NCI-H510A (cell line): Measurements from ENCODE around the gene WSCD2.

Experiments used
- DNase-seq: peaks from one replicate; lab custom pipeline; 2025; lab: John Stamatoyannopoulos, UW

WSCD2 gene

DNA sequence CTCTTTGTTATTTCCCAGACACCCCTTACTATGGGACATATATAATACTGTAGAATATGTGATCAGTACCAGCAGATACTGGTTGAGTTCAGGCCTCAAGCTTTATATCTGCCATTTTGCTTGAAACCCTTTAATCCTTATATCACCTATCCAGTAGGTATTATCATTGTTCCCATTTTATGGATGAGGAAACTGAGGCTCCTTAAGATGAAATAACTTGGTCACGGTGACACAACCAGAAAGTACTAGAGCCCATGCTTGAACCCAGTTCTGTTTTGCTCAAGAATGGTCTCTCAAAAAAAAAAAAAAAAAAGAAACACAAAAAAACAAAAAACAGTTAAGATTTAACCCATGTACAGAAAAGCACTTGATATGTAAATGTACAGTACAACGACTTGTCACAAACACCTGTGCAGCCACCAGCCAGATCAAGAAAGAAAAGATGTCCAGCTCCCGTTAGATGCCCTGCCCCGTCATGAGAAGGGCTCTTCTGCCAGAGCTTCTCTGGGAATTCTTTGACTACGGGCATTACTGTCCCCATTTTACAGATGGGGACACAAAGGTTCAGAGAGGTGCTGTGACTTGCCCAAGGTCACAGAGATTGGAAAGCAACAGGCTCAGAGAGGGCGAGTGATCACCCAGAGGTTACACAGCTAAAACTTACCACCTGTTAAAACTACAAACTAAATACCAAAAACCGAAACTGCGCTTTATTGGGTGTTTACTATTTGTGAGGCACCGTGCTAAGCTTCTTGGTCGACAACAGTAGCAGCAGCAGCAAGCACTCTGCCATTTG is 669 bp upstream of the WSCD2 start:
- no peak for DNase-seq

- DNase-seq, result no peak
These were observed 1.9 kb downstream of the WSCD2 start for GRCh38 chr12:108131035-108131434.

DNA sequence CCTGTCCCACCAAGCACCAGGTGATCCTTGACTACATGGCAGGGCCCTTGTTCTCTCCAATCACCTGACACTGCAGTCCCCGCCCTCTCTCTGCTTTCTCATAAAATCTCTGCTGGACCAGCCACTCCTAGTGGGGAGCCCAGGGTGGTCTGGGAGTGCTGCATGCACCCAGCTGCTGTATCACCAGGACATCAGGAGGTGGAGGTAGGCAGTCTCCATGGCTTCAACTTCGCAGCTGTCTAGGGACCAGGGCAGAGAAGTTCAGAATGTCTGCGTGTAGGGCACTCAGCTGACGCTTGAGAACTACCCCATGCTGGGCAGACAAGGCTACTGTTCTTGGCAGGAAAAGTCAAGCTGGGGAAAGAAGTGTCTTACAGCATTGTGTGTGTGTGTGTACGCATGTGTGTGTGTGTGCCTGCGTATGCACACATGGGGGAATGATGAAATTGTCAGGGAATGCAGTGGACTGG is 2.6 kb downstream of the WSCD2 start:
- no peak for DNase-seq

DNA sequence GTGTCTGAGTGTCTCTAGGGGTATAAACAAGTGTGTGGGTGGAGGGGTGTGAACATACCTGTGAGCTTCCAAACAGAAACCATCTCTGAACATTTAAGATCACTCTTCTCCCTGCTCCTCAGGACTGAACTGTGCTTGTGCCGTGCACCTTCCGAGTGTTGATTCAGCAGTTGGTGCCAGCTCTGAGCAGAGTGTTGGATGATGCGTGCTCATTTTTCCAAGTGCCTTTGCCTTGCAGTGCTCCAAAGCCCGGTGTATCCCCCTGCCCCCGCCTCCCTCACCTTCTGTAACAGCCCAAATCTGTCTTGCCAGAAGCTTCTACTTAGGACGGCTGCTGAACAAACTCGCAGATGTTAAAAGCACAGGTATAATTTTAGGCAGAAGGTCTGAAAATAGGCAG is 4.4 kb downstream of the WSCD2 start:
- DNase-seq, result no peak

GRCh38 chr12:108134744-108135143 is 5.7 kb downstream of the WSCD2 start:
- no peak for DNase-seq

- no peak for DNase-seq
These were observed 6.5 kb downstream of the WSCD2 start for GRCh38 chr12:108135627-108136026.

- DNase-seq, result no peak
These were observed 7.6 kb downstream of the WSCD2 start for GRCh38 chr12:108136697-108137096.

GRCh38 chr12:108139454-108139853 is 10.4 kb downstream of the WSCD2 start:
- no peak for DNase-seq

- no peak for DNase-seq
These were observed 11.4 kb downstream of the WSCD2 start for GRCh38 chr12:108140501-108140900.

DNA sequence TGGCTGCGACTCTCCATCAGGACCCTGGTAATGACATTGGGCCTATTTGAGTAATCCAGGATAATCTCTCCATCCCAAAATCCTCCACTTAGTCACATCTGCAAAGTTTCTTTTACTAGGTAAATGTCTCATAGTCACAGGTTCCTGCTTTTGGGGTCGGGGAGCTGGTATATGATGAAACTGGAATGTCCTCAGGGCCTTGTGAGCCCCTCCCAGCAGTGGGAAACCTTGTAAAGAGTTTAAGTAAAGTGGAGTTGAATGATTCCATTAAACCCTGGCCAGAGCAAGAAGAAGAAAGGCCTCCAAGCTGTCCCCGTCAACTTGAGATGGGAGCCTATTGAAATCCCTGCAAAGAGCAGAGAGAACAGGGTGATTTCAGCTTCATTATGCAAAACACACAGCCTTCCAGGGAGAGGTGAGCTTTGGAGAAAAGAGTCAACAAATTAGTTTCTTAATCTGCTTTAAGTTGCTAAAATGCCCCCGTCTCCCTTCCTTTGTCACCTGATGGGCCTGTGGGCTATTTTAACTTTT is 12.6 kb downstream of the WSCD2 start:
- no peak for DNase-seq

DNA sequence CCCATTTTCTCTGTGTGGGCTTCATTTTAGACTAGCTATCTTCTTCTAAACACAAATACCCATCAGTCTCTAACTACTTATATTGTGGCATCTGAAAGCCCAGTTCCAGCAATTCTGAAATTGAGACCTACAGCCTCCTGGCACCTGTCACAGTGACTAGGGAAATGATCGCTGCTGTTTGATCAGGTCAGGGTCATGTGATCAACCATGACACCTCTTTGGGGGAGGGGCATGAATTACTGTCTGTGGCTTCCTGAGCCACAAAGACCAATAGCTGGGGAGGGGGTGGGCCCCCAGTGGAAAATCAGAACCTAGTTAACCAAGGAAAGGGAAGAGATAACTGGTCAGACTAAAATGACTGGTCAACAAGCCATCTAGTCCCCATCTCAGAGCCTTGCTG is 14.1 kb downstream of the WSCD2 start:
- no peak for DNase-seq

DNA sequence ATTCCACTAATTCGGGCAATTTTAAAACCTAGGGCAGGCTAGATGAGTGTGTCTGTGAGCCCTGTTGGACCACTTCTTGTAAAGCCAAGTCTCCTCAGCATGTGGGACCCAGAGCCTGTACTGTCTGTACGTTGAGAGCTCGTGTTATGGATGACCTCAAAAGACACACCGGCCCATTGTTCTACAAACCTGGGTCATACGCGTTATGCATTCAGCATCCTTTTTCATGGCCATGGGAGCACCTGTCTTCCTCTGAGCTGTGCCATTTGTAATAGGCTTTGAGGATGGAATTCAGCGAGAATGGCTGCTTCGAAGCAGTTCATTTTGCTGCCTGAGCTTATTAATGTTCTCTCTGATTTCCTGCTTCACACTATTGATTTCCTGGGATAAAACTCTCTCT is 15.0 kb downstream of the WSCD2 start:
- no peak for DNase-seq

DNA sequence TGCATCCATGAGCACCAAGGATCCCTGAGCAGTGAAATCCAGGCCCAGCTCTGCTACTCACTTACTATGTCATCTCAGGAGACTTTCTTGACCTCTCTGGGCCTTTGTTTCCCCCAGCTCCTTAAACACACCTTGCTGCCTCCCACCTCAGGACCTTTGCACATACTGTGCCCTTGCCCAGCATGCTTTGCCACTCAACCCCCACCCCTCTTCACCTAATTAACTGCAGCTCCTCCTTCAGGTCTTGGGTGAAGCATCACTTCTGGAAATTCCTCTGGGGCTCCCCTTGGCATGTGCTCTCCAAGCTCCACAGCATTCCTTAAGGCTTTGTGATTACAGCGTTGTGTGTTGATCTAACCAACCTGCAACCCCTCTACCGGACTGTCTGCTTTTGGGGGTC is 15.9 kb downstream of the WSCD2 start:
- DNase-seq, result no peak

- DNase-seq, result no peak
These were observed 17.2 kb downstream of the WSCD2 start for GRCh38 chr12:108146035-108146893.

DNA sequence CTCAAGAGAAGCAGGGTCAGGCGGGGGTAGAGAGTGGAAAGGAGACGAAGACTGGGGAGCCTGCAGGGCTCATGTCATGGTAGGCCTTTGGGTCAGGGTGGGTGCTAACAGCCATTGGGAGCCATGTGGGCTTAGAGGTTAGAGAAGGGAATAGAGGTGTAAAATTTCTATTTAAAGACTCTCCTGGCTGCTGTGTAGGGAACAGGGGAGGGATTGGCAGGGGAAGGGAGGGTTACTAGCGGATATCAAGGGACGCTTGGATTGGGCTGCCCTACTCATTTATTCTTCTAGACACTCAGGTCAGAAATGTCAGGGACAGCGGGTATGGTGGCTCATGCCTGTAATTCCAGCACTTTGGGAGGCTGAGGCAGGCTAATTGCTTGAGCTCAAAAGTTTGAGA is 18.2 kb downstream of the WSCD2 start:
- no peak for DNase-seq

- DNase-seq, result no peak
These were observed 19.5 kb downstream of the WSCD2 start for GRCh38 chr12:108148521-108149074.

- DNase-seq, result no peak
These were observed 21.3 kb downstream of the WSCD2 start for GRCh38 chr12:108150436-108150835.

DNA sequence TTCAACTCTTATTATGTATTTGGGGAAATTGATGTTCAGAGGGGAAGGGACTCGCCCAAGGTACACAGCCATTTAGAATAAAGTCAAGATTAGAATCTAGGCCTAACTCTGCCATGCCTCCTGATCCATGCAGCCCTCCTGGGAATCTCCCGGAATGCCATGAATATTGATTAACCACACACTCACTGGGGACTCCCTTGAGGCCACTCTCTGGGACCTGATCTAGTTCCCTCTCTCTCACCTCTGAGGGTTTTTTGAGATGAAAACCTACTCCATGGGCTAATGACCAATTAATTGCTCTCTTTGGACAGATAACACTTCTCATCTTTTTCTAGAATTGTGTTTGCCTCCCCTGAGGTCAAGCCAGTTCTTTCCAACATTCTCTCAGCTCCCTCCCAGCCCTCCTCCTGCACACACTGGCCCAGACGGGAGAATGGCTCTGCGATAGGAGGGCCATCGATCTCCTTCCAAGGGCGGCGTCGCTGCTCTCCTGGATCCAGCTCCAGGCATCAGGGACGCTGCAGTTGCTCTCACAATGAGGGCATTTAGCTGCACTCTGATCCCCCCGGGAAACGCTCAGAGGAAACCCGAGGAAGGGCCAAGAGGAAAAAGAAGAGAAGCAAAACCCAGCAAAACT is 22.6 kb downstream of the WSCD2 start:
- no peak for DNase-seq

DNA sequence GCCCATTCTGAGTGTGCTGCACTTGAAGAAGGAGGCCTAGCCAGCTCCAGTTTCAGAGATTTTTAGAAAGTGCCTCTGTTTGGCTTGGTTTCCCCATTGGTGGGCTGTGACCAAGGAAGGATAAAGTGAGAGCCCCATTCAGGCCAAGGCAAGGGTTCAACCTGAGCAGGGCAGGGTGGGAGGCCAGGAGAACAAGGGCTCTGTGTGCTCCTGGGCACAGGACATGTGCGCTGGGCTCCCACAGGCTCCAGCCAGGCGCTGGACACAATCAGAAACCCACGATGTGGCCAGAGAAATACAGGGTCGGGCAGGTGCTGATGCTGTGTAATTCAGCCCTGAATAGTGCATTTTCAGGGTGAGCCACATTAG is 23.1 kb downstream of the WSCD2 start:
- no peak for DNase-seq

DNA sequence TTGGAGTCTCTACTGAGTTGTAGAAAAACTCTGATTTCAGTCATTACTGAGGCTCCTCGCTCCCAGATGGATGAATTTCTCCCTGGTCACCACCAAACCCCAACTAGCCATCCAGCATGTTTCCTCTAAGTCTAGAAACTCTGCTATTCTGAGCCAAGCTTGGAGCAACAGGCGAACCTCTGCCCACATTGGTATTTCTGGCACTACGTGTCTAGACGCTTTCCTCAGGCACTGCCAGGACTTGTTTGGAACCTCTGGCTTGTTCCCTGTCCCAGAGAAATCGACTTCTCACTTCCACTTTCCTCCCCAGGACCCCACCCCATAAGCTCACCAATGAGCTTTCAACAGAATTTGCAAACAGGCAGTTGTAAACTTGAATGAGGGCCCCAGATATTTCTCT is 27.6 kb downstream of the WSCD2 start:
- DNase-seq, result no peak

DNA sequence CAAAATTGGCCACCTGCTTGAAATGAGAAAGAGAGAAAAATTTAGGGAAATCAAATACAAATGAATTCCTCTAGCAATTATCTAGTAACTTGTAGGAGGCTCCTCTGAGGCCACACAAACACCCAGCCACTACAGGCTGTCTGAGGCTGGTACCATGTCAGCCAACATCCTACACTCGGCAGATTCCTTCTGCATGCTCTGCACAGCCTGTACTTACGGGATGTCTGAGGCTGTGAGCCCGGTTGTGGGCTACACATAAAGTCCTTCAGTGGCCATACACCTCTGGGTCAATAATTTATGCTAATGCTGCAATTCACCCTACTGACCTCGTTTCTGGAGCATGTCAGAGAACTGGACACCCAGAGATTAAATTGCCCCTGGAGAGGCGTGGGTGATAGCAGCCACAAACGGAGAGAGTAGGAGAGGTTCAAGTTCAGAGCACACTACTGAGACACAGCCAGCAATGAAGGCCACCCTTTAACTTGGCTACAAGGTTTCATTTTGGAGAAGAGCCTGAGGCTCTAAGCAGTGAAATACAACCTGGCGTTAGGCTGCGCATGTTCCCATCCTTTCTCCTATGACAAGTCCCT is 28.9 kb downstream of the WSCD2 start:
- no peak for DNase-seq

DNA sequence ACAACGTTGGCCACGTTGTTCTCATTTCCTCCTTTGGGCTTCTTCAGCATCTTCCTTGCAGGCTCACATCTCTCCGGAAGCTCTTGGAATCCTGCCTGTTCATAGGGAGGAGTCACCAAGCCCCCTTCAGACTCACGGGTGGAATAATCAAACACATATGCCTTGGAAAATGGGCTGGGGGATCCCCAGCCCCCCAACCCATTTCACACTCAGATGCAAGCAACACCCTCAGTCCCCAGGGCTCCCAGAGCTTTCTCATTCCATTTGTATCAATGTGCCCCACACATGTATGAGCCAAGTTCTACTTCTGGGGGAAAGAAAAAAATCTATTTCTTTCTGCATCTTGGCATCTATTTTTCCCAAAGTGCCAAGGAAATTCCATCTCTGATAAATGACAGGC is 33.1 kb downstream of the WSCD2 start:
- no peak for DNase-seq
